Islet precursor cell (in vitro differentiated cells): ENCODE data around the gene NACC2.
A peak's percentile ranks its signal among the peaks of the same experiment; 100 is the strongest.

Source experiments
- DNase-seq: peaks from one replicate; pipeline ENCODE4 v3.0.0-alpha.2; 2018

NACC2 gene

DNA sequence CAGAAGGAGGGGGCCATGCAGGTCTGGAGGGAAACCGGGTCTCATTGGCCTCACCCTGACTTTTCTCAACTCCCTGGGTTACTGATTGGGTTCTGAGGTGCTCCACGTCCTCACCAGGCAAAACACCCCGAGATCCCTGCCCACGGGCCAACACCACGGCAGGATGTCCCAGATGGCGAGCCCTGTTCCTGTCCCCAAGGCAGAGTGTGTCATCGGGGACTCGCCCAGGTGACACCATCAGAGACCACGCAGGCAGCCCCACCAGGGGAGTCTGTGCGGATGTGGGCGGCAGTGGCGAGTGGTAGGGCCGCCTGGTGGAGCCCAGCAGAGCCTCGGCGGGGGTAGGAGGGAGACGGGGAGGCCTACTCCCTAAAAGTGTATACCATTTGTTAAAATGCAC, 74.9 kb downstream of the NACC2 start:
- DNase-seq = no peak

DNA sequence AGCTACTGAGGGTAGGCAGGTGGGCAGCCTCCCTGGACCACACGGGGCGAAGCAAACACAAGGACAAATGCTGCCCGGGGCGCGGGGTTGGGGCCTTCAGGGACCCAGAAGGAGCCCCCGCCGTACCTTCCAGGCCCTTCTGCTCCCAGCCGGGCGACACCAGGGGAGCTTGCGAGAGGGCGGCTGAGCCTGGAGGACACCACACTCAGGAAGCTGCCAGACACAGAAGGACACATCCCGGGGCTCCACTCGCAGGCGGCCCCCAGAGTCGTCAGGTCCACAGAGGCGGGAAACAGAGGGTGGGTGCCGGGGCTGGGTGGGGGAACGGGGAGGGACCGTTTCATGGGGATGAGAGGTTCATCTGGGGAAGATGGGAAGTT, 75.4 kb downstream of the NACC2 start:
- DNase-seq = no peak

DNA sequence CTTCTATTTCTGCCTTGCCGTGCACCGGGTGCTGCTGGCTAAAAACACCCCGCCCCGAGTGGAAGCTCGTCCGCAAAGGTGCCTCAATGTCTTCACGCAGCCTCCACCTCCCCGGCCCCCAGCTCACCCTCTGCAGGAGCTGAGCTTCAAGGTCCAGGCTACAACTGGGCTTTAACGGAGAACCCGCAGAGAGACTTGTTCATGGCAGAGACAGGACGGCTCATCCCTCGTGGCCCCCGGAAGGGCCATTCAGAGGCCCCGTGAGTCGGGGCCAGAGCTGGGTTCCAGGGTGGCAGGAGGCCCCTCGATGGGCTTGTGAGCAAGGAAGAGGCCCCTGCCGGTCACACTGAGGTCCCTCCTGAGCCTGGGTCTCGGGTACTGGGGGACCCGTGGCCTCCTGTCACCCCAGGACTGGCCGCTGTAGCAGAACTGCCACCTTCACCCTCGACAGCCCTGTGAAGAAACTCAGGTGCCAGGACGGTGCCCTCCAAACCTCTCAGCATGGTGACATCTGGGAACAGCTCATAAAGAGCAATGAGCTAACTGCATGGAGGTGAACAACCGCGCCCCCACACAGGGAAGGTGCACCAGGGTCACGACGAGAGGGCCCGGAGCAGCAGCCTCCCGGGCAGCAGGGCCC, 75.9 kb downstream of the NACC2 start:
- DNase-seq = peak; percentile 46

DNA sequence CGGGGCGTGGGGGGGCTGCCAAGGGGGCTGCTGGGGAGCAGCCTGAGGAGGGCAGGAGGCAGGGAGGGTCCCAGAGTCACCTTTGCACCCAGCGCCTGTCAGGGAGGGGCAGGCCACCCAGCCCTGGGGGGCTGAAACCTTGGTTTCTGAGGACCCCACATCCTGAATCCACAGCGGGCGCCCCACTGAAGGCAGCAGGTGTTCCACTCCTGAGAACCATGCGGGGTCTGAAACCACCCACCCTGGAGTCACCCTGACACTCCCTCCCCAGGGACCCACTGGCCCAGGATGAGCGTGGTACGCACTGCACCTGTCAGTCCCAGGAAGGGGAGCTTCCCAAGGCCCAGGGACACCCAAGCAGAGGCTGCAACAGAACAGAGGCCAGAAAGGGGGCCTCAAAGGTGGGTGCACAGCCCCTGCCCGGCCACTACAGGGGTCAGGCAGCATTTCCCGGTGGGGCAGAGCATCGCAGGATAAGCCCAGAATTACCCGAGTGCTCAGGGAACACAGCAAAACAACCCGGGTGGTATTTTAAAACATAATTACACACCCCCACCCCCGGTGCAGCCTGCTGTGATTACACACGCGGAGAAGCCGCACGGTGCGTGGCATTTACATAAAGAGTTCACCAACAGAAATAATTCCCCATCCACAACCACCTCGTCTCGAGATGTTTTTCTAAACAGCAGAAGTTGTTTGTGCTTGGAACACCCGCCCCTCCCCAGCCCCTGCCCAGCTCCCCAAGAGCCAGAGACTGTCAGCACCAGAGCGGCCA, 76.6 kb downstream of the NACC2 start:
- DNase-seq = no peak

DNA sequence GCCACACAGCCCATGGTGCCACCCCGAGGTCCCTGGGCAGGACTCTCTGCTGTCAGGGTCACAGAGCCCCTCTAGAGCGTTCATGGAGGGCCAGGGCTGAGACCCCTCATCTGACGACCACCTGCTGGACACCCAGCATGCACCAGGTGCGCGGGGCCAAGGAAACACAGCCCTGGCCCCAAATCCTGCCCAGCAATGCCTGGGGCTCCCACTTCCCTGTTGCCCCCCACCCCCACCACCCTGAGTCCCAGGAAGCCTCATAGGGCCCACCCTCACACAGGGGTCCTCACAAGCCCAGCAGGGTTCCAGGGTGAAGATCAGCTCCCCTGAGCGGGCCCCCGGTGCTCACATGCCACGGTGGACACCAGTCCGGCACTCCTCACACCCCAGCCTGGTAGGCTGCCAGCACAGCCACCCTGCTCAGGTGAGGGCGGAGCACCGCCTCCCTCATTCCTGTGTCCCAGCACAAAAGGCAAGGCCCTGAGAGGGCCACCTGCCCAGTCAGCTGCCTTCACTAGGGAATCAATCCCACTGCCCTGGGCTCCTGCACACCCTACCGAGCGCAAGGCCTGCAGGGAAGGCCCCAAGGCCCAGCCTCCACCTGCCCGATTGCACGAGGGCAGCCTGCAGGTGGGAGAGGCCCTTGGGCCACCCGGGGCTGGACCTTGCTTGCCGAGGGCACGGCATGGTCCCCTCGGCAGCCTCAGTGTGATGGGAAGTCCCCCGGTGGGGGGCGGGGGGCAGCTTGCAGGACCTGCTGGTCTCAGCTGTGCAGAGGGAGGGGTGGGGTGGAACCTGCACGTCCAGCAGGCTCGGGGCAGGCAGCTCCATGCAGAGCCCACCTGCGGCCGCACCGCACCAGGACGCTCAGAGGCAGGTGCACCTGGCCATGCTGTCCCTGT, 77.5 kb downstream of the NACC2 start:
- DNase-seq = peak; percentile 45

DNA sequence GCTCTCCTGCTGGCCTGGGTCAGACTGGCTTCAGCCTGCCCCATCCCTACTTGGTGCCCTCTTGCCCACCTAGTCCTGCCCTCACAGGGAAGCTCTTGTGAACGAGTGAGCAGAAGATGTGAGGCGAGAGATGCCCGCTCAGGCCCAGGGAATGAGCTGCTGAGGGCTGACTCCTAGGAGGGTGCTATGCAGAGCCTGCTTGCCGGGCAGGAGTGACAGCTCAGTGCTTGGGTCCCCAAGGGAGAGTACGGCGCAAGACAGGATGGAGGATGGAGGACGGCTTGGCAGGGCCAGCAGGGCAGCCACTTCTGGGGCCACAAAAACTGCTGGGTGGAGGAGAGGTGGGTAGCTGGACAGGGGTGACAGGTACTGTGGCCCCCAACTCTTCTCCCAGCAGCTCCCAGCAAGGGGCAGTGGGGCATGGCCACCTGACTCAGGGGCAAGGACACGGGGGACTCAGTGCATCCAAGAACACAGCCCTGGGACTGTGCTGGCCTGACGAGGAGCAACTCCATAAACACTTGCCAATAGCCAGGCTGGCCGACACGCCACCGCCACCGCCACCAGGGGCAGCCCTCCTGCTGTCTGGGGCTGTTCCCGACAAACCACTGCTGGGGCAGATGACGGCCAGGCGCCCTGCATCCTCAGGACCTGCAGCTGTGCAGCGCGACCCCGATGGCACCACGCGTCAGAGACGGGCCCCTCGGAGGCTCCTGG, 78.4 kb downstream of the NACC2 start:
- peak; percentile 58 for DNase-seq

DNA sequence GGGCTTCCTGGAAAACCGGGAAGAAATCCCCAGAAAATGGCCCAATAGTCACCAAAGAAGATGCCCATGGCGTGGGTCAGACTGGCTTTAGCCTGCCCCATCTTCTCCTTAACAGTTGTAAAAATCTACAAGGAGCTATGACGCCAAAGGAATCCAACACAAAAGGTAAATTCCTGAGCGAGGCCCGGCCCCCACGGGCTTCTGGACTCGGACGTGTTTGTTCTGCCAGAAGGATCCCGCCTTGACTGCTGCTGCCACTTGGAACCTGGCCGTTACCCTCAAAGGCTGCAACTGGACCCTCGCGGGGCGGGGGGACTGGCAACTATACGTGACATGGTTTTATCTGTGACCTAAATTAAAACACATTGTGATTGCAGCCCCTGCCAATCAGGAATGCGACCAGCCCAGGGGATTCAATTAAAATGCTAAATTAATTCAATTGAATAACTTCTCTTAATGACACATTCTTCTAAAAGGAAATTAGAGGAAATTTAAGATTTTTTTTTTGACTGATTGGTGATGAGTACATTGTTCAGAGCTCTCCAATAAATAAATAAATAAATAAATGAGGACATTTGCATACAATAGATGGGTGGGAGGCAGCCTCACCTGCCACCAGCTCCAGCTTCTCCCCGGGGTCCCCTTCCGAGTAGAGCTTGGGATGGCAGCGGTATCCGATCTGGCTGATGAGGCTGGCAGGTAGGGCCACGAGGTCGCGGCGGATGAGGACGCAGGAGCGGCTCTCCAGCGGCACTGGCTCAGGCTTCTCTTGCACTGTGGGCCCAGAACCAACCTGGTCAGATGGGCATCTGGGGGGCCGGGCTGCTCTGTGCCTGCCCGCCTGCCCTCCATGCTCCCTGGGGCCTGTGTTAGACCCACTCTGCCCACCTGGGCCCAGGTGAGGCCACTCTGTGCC, 79.2 kb downstream of the NACC2 start:
- peak; percentile 57 for DNase-seq

DNA sequence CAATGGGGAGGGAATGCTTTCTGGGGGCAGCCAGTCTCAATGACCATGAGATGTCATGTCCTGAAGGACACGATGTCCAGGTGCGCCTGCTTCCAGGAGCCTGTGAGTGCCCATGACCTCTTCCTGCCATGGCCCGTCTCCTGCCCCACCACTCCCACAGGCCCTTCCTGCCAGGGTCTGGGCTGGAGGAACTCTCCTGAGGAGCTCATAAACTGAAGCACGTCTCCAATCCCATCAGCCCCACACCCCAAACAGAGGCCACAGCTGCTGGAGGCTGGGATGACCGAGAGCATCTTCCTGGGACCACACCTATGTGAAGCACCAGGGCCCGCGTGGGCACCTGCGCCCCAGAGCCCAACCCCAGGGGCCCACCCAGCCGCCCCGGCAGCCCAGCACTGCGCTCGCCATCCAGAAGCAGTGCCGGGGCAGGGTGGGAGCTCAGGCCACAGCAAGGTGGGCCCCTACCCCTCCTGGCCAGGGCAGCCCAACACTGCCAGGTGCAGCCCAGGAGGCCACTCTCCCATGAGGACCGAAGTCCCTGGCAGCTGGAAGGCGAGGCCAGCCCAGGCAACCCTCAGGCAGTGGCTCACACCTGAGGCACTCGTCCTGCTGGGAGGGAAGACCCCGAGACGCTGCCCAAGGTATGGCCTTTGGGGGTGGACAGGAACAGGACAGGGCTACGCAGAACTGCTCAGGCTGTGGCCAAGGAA, 80.0 kb downstream of the NACC2 start:
- peak; percentile 48 for DNase-seq

DNA sequence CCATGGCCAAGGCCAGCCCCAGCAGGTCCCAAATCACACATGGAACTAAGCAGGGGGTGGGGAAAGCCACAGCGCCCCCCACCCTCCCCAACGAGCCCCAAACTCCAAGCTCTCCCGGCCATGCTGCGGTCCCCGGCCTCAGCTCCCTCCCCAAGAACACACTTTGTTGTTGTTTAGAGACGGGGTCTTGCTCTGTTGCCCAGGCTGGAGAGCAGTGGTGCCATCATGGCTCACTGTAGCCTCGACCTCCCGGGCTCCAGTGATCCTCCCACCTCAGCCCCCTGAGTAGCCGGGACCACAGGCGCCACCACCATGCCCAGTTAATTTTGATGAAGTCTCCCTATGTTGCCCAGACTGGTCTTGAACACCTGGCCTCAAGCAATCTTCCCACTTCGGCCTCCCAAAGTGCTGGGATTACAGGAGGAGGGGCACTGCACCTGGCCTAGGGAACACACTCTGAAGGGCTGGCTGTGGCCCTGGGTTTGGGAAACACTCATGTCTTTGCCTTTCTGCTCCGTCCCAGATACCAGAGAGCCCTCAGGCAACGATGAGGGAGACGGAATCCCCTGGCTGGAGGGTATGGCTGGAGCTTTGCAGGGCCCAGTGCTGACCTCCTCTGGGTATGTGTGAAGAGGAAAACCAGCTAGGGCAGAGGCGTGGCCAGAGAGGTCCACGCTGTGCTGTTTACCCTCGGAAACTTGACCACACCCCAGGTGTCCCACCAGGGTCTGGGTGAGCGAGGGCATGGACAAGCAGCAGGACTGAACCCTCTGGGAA, 80.8 kb downstream of the NACC2 start:
- DNase-seq = peak; percentile 71

DNA sequence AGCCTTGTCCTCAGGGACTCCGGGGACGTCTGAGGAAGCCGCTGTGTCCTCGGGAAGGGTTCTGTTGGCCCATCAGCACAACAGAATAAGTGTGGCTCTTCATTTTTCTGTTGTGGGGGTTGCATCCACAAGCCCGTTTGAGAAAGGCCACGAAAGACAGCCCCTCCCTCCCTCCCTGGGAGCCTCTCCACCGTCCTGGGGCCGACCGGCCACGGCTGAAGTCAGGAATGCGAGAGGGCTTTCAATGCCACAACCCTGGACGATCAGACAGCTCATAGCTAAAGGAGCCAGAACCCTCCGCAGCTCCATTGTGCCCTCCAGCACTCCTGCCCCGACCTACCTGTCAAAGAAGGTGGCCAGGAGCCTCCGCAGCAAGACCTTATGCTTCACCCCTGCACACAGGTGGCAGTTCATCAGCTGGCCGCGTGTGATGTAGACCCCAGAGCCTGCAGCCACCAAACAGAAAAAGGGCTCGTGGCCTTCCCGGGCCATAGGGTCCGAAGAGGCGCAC, 81.5 kb downstream of the NACC2 start:
- peak; percentile 28 for DNase-seq

DNA sequence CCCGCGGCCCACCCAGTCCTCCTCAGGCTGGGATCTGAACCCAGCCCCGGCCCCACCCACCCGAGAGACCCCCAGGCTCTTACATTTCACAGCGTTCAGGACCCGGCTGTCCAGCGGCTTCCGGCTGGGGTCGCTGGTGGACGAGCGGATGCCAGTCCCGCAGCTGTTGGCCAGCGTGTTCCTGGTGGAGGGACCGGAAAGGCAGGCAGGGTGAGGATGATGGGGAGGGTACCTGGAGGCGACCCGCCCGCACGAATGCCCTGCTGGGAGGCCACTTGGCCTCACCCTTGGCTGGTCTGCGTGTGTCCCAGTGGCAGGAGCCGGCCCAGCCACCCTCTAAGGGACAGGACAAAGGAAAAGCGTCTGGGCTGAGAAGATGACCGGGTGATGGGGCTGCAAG, 82.0 kb downstream of the NACC2 start:
- DNase-seq = no peak

DNA sequence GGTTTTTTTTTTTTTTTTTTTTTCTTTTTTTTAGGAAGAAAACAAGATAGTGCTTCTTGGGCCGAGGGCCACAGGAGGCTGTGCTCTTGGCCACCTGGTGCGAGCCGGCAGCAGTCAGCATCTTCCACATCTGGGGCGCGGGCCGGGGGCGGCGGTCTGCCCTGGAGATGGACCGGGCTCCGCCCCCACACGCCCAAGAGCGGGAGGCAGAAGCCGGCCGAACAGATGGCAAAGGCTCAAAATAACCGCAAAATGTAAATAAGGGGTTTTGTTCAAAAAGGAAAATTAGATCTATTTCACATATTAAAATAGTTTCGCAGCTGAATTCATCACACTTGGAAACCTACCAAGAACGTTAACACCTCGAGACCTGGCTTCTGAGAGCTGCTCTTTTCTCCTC, 82.4 kb downstream of the NACC2 start:
- DNase-seq = no peak

DNA sequence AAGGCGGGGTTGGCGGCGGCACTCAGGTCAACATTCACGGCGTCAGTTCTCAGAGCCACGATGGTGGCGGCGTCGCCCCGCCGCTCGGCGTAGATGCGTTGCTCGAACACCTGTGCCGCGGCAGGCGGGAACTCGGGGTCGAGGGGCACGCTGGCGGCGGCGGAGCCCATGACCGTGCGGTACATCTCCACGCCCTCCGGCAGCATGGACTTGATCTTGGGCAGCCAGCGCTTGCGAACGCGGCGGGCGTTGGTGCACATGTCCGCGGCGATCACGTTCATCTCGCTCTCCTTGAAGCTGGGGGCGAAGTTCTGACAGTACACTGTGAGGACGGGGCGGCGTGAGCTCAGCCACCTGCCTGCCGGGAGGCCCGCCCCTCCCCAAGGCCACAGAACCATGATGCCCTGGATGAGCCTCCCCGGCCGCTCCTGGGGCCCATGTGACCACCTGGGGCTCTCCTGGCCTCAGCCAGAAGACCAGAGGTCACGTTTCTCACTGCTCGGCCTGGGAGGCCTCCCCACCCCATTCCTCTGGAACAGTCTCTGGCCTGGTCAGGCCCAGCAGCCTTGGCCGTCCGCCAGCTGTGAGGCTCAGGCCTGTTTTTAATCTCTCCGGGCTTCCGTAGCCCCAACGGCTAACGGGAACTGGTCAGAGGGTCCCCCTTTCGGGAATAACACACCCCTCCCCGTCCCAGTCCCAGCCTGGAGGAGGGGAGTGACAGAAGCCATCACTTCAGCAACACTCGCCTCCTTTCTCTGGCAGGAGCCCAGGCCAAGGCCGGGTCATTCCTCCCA, 83.2 kb downstream of the NACC2 start:
- no peak for DNase-seq

DNA sequence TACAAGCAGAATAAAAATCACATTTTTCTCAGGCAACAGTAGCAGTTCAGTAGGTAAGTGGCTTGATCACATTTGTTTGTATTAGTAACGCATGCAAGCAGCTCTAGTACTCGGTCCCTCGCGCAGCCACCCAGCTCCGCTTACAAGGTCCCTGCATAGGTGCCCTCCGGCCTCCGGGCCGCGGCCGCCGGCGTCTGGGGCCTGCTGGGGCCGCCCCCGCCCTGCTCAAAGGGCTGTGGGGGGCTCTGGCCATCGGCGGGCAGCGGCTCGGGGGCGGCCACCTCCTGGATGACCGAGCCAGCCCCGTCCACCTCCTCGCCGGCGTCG, 83.8 kb downstream of the NACC2 start:
- no peak for DNase-seq

DNA sequence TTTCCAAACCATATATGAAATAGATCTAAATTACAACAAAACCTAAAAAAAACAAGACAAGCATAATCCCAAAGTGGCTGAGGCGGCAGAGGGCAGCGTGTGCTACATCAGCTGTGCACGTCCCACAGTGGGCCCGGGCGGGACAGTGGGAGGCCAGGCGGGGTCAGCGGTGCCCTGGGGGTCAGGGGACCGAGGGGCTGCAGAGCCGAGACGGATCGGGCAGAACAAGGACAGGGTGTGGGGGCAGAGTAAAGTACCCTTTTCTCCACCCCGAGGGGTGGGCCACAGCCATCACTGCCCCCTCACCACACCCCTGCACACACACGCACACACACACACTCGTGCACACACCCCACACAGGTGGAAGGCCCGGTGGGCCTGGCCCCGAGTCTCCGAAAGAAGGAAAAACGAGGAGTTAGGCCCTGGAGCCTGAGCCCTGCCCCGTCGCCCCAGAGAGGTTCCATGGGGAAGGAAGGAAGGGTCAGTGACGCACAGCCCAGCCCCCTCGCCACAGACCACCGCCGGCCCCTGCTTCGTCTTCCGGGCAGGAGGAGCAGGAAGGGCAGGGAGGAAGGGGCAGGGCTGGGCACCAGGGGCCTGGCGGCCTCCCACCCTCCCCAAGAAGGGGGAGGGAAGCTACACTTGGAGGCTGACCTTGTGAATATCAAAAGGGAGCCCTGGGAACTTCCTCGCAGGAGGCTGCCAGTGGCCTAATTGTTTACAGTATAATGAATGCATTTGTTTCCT, 84.3 kb downstream of the NACC2 start:
- DNase-seq = no peak

DNA sequence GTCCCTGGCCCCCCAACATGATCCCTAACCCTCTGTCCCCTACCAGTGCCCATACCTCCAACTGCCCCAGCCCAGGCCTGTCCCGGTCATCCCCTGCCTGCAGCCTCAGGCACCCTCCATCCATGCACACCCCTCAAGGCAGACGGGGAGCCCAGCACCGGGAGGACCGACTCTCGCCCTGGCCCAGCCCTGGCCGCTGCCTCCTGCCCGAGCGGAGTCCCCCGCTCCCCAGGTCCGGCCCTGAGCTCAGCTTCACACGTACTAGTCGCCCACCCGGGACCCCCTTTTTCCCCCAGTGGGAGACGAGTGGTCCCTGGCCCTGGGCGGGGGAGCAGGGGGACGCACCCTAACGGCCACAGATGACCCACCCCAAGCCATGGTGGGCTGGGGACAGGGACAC, 84.9 kb downstream of the NACC2 start:
- no peak for DNase-seq

DNA sequence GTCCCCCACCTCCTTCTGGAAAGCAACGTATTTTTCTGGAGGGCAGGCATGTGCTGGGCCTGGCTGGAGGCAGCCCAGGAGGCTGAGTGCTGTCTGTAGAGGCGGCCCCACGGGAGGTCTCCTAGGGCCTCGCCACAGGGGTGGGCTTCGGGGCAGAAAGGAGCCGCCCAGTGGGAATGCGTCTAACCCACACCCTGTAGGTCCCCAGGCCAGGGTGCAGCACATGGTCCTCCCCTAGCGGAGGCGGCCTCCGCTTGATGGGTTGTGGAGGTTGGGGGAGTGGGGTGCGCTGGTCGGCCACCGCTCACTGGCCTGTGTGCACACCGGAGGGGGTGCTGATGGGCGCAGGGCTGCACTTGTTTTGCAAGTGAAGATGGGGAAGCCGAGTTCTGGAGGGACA, 85.6 kb downstream of the NACC2 start:
- DNase-seq = no peak

DNA sequence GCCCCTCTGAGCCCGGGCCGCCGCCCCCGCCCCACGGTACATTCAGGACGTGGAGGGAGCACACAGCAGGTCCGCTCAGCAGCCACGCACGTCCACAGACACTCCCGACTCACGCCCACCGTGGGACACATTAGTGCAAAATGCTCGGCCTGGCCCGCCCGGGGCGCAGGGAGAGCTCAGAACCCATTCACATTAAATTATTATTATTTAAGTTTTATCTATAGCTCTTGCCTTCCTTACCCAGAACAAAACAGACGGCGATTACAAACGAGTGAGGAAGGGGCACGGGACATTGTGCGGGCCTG, 86.4 kb downstream of the NACC2 start:
- no peak for DNase-seq
